ENCODE measurements around the gene ARAP3. TPM values are rescaled to one million over a fixed set of nuclear protein-coding genes. Genes with fewer than 3 reads are reported as not detected.

Gene ARAP3
- total RNA-seq, 1 donor, result 6.2 TPM

GRCh38 chr5:141639357-141640050, 42.5 kb downstream of the ARAP3 start:
- no peak for TF ChIP-seq CTCF (IDR thresholded peaks at IDR 0.05; ENCODE audit: insufficient read depth, low read length)
- DNase-seq (ENCODE audit: low read depth), result no peak
- H3K4me3 ChIP-seq (ENCODE audit: low read depth, low read length), result no peak overlapping the region

- no peak overlapping the region for H3K4me3 ChIP-seq (ENCODE audit: low read depth, low read length)
- no peak for TF ChIP-seq CTCF (IDR thresholded peaks at IDR 0.05; ENCODE audit: insufficient read depth, low read length)
- no peak for DNase-seq (ENCODE audit: low read depth)
Observed at GRCh38 chr5:141638771-141639170, 43.3 kb downstream of the ARAP3 start.

GRCh38 chr5:141637767-141638419, 44.1 kb downstream of the ARAP3 start:
- peak overlapping the region; percentile 100 for H3K4me3 ChIP-seq (ENCODE audit: low read depth, low read length)
- peak; percentile 51 for TF ChIP-seq CTCF (IDR thresholded peaks at IDR 0.05; ENCODE audit: insufficient read depth, low read length)
- peak; percentile 38 for DNase-seq (ENCODE audit: low read depth)

GRCh38 chr5:141637123-141637766, 44.8 kb downstream of the ARAP3 start:
- no peak for TF ChIP-seq CTCF (IDR thresholded peaks at IDR 0.05; ENCODE audit: insufficient read depth, low read length)
- no peak for DNase-seq (ENCODE audit: low read depth)
- peak overlapping the region; percentile 100 for H3K4me3 ChIP-seq (ENCODE audit: low read depth, low read length)

GRCh38 chr5:141636413-141637122, 45.5 kb downstream of the ARAP3 start, which contains the start of the genes HDAC3 and RELL2:
TSS of gene HDAC3 (minus strand) at chr5:141636849. CDS start at chr5:141636790, 59 bp downstream.
TSS of gene RELL2 (plus strand) at chr5:141636997. CDS start at chr5:141638226, 1,229 bp downstream.
- H3K4me3 ChIP-seq (ENCODE audit: low read depth, low read length), result peak within 1 kb of the TSS; percentile 100
- no peak for TF ChIP-seq CTCF (IDR thresholded peaks at IDR 0.05; ENCODE audit: insufficient read depth, low read length)
- DNase-seq (ENCODE audit: low read depth), result peak; percentile 81

- no peak for DNase-seq (ENCODE audit: low read depth)
- TF ChIP-seq CTCF (IDR thresholded peaks at IDR 0.05; ENCODE audit: insufficient read depth, low read length), result no peak
- peak overlapping the region; percentile 100 for H3K4me3 ChIP-seq (ENCODE audit: low read depth, low read length)
Observed at GRCh38 chr5:141636106-141636412, 46.0 kb downstream of the ARAP3 start.
